GM12878 (cell line): ENCODE data around the gene CLEC4M. TPM values are rescaled to one million over a fixed set of nuclear protein-coding genes. Genes with fewer than 3 reads are reported as not detected.

ENCODE experiments used
- ATF7 ChIP-seq: fragments of 450-650 bp; IDR thresholded peaks from 2 replicates; pipeline ENCODE4 v1.6.1; 2016; ENCODE audit warnings: low read depth, mild to moderate bottlenecking
- BCLAF1 ChIP-seq: fragments of 450-650 bp; IDR thresholded peaks from 2 replicates; pipeline ENCODE4 v1.6.1; 2017; ENCODE audit warnings: antibody characterized with exemption, mild to moderate bottlenecking, moderate library complexity
- CHD1 ChIP-seq: IDR thresholded peaks from 2 replicates; pipeline ENCODE4 v1.6.1; 2012; ENCODE audit warnings: low read depth, low read length, improper control_type of control experiment
- E2F8 ChIP-seq: fragments of 450-650 bp; IDR thresholded peaks from 2 replicates; pipeline ENCODE4 v1.6.1; 2018; ENCODE audit warnings: mild to moderate bottlenecking, low read depth, moderate library complexity; ENCODE audit not compliant: partially characterized antibody
- EGR1 ChIP-seq, 2 experiments: IDR thresholded peaks; 1 replicate in 1 of 2; 2 replicates in 1 of 2; pipeline ENCODE4 v1.6.1; 2011 to 2012; ENCODE audit warnings: low read depth in 2 of 2, low read length in 2 of 2, borderline replicate concordance in 1 of 2, mild to moderate bottlenecking in 1 of 2, moderate library complexity in 1 of 2
- EZH2 ChIP-seq: IDR thresholded peaks from 2 replicates; pipeline ENCODE4 v1.6.1; 2012; ENCODE audit warnings: low read depth, mild to moderate bottlenecking, control low read depth, inconsistent platforms, low read length, borderline replicate concordance; ENCODE audit not compliant: control insufficient read depth
- HDAC2 ChIP-seq: fragments of 200-600 bp; sonication (generic); IDR thresholded peaks from 2 replicates; pipeline ENCODE4 v1.6.1; 2017
- IKZF2 ChIP-seq, 2 experiments: fragments of 450-650 bp; IDR thresholded peaks; 2 replicates each; pipeline ENCODE4 v1.6.1; 2017; ENCODE audit warnings: mild to moderate bottlenecking in 2 of 2, moderate library complexity in 2 of 2
- IRF3 ChIP-seq: fragments of 450-650 bp; IDR thresholded peaks from 2 replicates; pipeline ENCODE4 v1.6.1; 2014; ENCODE audit warnings: mild to moderate bottlenecking
- NR2C1 ChIP-seq: fragments of 450-650 bp; IDR thresholded peaks from 2 replicates; pipeline ENCODE4 v1.6.1; 2017; ENCODE audit warnings: antibody characterized with exemption, mild to moderate bottlenecking, moderate library complexity
- NR2F1 ChIP-seq: fragments of 450-650 bp; conservative IDR thresholded peaks from 2 replicates; pipeline ENCODE4 v1.6.1; 2017; ENCODE audit warnings: mild to moderate bottlenecking
- NRF1 ChIP-seq: conservative IDR thresholded peaks from 2 replicates; pipeline ENCODE4 v1.6.1; 2011; ENCODE audit warnings: mild to moderate bottlenecking, low read depth, low read length, improper control_type of control experiment
- PAX8 ChIP-seq: fragments of 450-650 bp; IDR thresholded peaks from 2 replicates; pipeline ENCODE4 v1.6.1; 2017; ENCODE audit warnings: mild to moderate bottlenecking, moderate library complexity
- PML ChIP-seq: IDR thresholded peaks from 2 replicates; pipeline ENCODE4 v1.6.1; 2012; ENCODE audit warnings: low read length, inconsistent platforms
- POU2F2 ChIP-seq: IDR thresholded peaks from 3 replicates; pipeline ENCODE4 v1.6.1; 2011; ENCODE audit warnings: low read depth, mild to moderate bottlenecking, low read length, borderline replicate concordance
- RB1 ChIP-seq: fragments of 450-650 bp; formaldehyde crosslinking; IDR thresholded peaks from 2 replicates; pipeline ENCODE4 v1.6.1; 2017; ENCODE audit warnings: mild to moderate bottlenecking, borderline replicate concordance
- RBBP5 ChIP-seq: fragments of 200-600 bp; sonication (generic); conservative IDR thresholded peaks from 2 replicates; pipeline ENCODE4 v1.6.1; 2016
- RCOR1 ChIP-seq: conservative IDR thresholded peaks from 2 replicates; pipeline ENCODE4 v1.6.1; 2012; ENCODE audit warnings: low read depth, low read length, improper control_type of control experiment
- SIX5 ChIP-seq: IDR thresholded peaks from 2 replicates; pipeline ENCODE4 v1.6.1; 2011; ENCODE audit warnings: mild to moderate bottlenecking, low read depth, low read length, moderate library complexity; ENCODE audit not compliant: severe bottlenecking
- SP1 ChIP-seq: IDR thresholded peaks from one replicate; pipeline ENCODE4 v1.6.1; 2011; ENCODE audit warnings: low read depth, low read length
- SRF ChIP-seq, 2 experiments: IDR thresholded peaks; 2 replicates each; pipeline ENCODE4 v1.6.1; 2011; ENCODE audit warnings: low read depth in 2 of 2, low read length in 2 of 2, mild to moderate bottlenecking in 1 of 2, moderate library complexity in 1 of 2
- STAT3 ChIP-seq: IDR thresholded peaks from 2 replicates; pipeline ENCODE4 v1.6.1; 2011; ENCODE audit warnings: low read depth, low read length, improper control_type of control experiment
- TARDBP ChIP-seq: IDR thresholded peaks from 2 replicates; pipeline ENCODE4 v1.6.1; 2016; ENCODE audit warnings: borderline replicate concordance
- TCF3 ChIP-seq: IDR thresholded peaks from 2 replicates; pipeline ENCODE4 v1.6.1; 2012; ENCODE audit warnings: low read depth, mild to moderate bottlenecking, low read length, borderline replicate concordance; ENCODE audit not compliant: insufficient read depth
- ZNF384 ChIP-seq: IDR thresholded peaks from 2 replicates; pipeline ENCODE4 v1.6.1; 2012; ENCODE audit warnings: low read depth, mild to moderate bottlenecking, low read length, improper control_type of control experiment, borderline replicate concordance
- polyA plus RNA-seq, 11 experiments: library from polyadenylated mRNA; depleted of rRNA in 4 of 11; unstranded in 6 of 11; stranded (reverse) in 5 of 11; fragments of >200 nt; fragmentation: Nextera tagmentation in 4 of 11; fragmentation: Illumina TruSeq in 1 of 11; extraction: Ambion mirVana in 4 of 11; extraction: Trizol in 1 of 11; gene quantifications; 1 replicate in 1 of 11; 2 replicates in 10 of 11; pipeline versions ENCODE4 v1.2.1 to v1.2.3, GENCODE V29; 2011 to 2016; ENCODE audit warnings: inconsistent platforms in 2 of 11, missing spikeins in 2 of 11, low read depth in 1 of 11
- total RNA-seq, 4 experiments: library from RNA; depleted of rRNA in 3 of 4; stranded (reverse); fragments of >200 nt in 3 of 4; fragmentation: Illumina TruSeq in 1 of 4; extraction: Trizol in 1 of 4; gene quantifications; 2 replicates each; pipeline versions ENCODE4 v1.2.1 to v1.2.3, GENCODE V29; 2013 to 2021

CLEC4M gene
- total and polyA plus RNA-seq, 10 of the 15 experiments (the other 5 are each of a cell fraction or from before 2014, with no cell fraction given), result 0.11 to 0.42 (median 0.25) TPM; not detected in 1

- TF ChIP-seq CHD1 (no peak), PML (no peak), ATF7 (peak; percentile 89), TARDBP (no peak), SP1 (no peak), POU2F2 (peak; percentile 62; the same call in 1 of the 3 replicates), IRF3 (no peak), ZNF384 (no peak), EGR1 (IDR thresholded peaks at IDR 0.05; ENCODE audit: borderline replicate concordance in 1 of 2, low read depth in 2 of 2, low read length in 2 of 2) (no peak), E2F8 (no peak), BCLAF1 (no peak), SIX5 (no peak), TCF3 (no peak), PAX8 (no peak), IKZF2 (IDR thresholded peaks at IDR 0.05) (peak; percentile 98 to 99), SRF (IDR thresholded peaks at IDR 0.05; ENCODE audit: low read depth in 2 of 2, low read length in 2 of 2) (no peak), HDAC2 (no peak), RCOR1 (no peak), NR2F1 (peak; percentile 94; the same call in 1 of the 2 replicates), STAT3 (no peak), NR2C1 (peak; percentile 62), RBBP5 (no peak), RB1 (no peak), NRF1 (no peak), EZH2 (no peak)
These were observed 9.8 kb downstream of the CLEC4M start (continued) for GRCh38 chr19:7772752-7773291.
